Esophagus squamous epithelium (tissue), 4 donors: Measurements from ENCODE around the gene ATAD2B.

ENCODE experiments used
- CTCF ChIP-seq, 6 experiments: fragments of 450-650 bp in 4 of 6; fragments of 200-600 bp in 2 of 6; sonication (generic) in 2 of 6; IDR thresholded peaks; one replicate each; pipeline ENCODE4 v1.5.1; 2016 to 2019; ENCODE audit warnings: antibody characterized with exemption in 6 of 6, mild to moderate bottlenecking in 4 of 6, moderate library complexity in 4 of 6
- POLR2A ChIP-seq, 4 donors: fragments of 450-650 bp; IDR thresholded peaks; one replicate each; pipeline ENCODE4 v1.6.1; 2017; ENCODE audit warnings: antibody characterized with exemption in 4 of 4, mild to moderate bottlenecking in 4 of 4, moderate library complexity in 3 of 4

GRCh38 chr2:23762141-23762540 lies 164.8 kb downstream of the ATAD2B start:
- TF ChIP-seq CTCF (IDR thresholded peaks at IDR 0.05): no peak
- TF ChIP-seq POLR2A (IDR thresholded peaks at IDR 0.05): no peak
